GM19395 (cell line): ENCODE measurements around the gene CALB2.
"Not testable (repeated sequence)": the region's sequence is repeated elsewhere in the genome, so short reads cannot be mapped to it uniquely, and the experiment has no call there.

Experiments used
- ATAC-seq: cut with Tn5 transposase; IDR thresholded peaks from one replicate; pipeline ENCODE4 v1.9.1; 2021; ENCODE audit warnings: mild to moderate bottlenecking, moderate library complexity; ENCODE audit not compliant: unreplicated experiment

Gene CALB2

DNA sequence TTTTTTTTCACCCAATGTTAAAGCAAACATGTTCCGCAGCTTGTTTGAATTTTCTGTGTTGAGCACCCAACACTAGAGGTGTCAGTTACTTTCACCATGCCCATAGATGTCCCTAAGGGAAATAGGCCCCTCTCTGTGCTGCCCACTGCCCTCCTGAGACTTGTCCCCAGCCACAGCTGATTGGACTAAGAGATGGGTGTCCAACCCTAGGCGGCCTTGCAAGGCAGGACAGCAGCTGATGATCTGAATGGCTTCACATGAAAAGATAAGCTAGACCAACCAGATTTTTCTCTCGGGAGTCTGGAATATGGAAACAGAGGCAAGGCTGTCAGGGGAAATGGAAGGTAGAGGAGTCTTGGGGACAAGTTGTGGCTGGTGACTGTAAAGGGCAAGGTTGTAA is 6.1 kb upstream of the CALB2 start:
- ATAC-seq: no peak

GRCh38 chr16:71352963-71353460 is 5.5 kb upstream of the CALB2 start:
- ATAC-seq: no peak

- ATAC-seq: no peak
Observed at GRCh38 chr16:71353736-71354135, 4.8 kb upstream of the CALB2 start.

GRCh38 chr16:71354156-71354555 is 4.4 kb upstream of the CALB2 start:
- no peak for ATAC-seq

DNA sequence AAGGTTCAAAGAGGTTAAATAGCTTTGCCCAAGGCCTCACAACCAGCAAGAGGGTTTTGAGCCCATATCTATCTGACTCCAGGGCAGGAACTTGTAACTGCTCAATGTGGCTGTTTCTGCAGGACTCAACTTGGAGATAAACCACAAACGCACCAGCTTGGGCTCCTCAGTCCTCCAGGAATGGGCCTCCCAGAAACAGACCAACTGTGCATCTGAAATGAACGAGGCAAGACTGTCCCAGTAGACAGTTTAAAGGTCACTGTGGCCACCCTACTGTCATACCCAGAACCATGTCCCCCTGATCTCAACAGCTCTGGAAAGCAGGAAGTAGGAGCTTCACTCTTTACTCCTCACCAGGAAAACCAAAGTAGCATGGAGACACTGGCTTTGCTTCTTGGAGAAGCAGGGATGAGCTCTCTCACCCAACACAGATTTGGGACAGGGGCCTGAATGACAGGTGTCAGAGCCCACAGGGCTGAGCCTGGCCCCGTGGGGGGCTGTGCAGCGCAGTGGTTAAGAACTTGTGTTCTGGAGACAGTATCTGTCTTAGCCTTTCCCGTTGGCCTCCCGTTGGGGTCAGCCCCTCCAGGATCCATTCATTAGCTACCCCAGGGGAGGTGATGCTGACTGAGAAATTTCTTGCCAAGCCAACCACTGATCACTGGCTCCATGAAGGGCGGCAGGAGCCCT is 2.3 kb upstream of the CALB2 start:
- no peak for ATAC-seq

DNA sequence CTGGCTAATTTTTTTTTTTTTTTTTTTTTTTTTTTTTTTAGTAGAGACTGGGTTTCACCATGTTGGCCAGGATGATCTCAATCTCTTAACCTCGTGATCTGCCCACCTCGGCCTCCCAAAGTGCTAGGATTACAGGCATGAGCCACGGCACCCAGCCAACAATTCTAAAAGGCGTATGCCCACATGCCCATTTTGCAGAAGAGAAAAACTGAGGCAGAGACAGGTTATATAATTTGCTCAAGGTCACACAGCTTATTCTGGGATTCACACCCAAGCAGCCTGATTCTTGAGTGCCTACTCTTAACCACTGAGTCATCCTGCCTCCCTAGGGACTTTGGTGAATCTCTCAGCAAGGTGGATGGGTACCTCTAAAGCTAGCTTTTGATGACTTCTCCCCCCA is 1.6 kb upstream of the CALB2 start:
- ATAC-seq: not testable (repeated sequence)

DNA sequence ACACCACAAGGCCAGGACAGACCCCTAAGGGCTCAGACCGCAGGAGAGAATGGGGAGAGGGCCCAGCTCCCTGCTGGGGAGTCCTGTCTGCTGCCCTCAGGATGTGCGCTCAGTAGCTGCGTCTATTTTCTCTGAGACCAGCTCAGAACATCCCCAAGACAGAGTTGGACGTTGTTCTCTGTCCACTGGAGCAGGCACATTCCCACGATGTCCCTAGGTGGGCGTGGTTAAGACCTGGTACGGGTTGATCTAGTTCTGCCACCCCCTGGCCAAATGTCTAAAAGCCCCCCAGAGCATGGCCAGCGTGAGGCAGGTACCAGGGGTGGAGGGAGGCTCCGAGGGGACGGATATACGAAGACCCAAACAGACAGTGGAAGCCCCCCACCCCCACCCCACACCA is 842 bp upstream of the CALB2 start:
- ATAC-seq: no peak

DNA sequence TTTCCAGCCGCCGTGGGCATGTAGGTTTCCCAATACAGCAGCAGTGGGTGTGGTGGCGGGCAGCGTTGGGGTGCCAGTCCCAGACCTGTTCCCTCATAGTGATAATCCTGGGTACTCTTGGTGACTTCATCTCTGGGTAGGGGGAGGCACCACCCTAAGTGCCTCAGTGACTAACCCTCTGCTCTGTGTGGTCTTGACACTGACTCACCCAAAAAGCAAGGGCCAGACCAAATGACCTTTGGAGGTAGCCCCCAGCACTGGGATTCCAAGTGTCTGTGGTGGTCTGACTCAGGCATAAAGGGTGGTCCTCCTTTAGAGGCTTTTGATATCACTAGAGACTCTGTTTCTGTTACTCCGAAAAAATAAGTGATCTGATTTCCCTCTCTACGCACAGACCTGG is 908 bp downstream of the CALB2 start:
- ATAC-seq: no peak

DNA sequence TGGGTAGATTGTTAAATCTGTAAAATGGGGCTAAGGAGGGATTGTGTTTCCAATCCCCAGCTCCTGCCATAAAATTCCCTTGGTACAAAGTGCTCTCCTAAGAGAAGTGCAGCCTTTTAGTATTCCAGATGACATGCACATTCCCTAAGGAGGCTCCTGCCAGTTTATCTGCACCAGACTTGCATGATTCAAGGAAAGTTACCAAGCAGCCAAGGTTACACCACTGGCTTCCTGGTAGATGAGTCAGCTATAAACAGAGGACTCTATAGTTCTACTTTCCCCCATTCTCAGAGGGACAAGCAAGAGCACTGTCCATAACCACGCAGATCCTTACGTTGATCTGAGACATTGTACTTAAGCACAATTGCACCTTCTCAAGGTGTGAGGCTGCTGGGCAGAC is 1.9 kb downstream of the CALB2 start:
- ATAC-seq: no peak

DNA sequence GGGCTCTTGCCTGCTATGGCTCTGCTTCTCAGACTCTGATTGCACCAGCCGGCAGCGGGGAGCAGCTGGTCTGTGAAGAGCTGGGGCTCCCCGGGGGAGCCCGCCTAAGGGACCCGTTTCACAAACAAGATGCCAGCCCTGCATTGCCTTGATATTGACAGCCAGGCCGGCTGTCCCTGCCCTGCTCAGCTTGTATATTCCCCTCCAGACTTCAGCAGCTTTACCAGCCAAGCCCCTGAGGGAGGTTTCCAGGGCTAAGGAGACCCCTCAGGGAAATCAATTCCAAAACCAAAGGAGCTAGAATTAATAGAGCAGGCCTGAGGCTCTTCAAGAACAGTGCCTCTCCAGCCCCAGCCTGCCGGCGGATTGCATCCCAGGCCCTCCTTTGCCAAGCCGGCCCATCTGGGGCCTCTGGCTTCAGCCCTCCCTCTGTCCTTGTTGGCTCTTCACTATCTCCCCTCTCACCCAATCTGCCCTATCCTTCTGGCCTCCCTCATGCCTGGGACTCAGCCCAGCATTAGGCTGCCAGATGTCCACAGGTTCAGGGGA is 5.7 kb downstream of the CALB2 start:
- no peak for ATAC-seq

GRCh38 chr16:71365021-71365420 is 6.5 kb downstream of the CALB2 start:
- no peak for ATAC-seq

GRCh38 chr16:71367241-71367976 is 8.9 kb downstream of the CALB2 start:
- ATAC-seq: peak; percentile 62

- ATAC-seq: no peak
Observed at GRCh38 chr16:71368958-71369357, 10.4 kb downstream of the CALB2 start.

- ATAC-seq: no peak
Observed at GRCh38 chr16:71369494-71369893, 11.0 kb downstream of the CALB2 start.

DNA sequence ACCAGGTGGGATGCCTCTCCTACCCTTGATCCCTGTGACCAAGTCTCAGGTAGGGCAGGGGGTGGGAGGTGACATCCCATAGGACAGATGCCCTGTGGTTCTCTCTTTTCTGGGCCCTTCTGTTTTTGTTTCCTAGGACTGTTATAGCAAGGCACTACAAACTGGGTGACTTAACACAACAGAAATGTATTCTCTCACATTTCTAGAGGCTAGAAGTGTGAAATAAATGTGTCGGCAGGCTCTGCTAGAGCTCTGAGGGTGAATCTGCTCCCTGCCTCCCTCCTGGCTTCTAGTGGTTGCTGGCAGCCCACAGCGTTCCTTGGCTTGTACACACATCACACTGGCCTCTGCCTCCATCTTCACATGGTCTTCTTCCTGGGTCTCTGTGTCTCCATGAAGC is 12.7 kb downstream of the CALB2 start:
- no peak for ATAC-seq

DNA sequence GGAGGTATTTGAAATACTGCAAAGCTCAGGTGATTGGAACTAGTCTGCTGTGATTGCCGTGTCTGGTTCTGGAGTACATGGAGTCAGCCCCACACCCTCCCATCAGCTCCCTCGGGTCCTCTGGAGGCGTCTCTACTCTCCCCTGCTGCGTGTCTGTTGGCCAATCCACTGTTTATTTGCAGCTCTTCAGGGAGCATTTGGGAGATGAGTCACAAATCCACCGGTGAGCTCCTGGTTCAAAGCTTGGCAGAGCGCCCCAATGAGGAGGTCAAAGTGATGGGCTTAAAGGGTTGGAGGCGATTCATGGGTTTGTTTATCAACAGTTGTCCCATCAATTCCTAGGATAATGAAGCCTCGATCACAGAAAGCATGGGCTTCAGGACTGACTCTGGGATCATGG is 14.6 kb downstream of the CALB2 start:
- ATAC-seq: no peak

GRCh38 chr16:71376465-71377157 is 18.1 kb downstream of the CALB2 start:
- ATAC-seq: no peak

- no peak for ATAC-seq
Observed at GRCh38 chr16:71379711-71380110, 21.2 kb downstream of the CALB2 start.

DNA sequence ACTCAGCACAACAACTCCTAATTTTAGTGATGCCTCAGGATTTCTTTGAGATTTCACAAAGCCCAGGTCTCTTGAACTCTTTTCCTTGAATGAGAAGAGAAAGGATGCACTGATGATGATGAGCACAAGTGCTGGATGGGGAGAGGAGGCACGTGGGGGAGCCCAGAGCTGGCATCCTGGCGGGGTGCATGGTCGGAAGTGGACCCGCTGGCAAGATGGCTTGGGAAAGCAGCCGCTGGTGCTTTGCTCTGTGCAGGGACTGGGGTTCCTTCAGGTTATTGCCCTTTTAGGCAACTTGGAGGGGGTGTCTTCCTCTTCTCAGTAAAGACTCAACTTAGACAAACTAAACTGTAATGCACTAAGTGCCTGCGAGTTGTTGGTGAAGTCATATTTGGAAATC is 22.3 kb downstream of the CALB2 start:
- ATAC-seq: no peak

DNA sequence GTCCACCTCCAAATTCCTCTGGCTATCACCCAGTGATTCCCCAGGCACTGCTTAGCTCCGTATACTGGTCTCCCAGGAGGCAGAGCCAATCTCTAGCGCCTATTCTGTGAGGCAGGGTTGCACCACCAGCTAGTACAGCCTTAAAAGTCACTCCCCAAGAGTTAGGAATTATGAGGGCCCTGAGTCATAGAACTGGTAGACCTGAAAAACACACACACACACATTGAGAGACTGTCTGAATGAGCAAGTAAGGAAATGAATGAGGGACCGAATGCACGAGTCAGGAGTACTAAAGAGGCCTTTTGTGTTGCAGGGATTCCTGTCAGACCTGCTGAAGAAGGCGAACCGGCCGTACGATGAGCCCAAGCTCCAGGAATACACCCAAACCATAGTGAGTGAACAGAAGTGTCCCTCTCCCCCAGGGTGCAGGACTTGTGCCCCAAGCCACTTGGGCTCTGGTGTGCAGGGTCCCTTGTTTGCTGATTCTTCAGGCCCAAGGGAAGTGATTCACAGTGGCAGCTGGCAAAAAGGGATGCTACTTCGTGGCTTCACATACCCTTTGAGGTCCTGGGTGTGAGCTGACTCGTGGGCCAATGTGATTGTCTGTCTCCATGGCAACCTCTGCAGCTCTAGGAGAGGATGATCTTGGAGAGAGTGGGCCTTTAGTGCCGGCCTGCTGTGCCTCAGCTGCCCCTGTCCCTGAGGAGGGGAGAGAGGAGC is 24.7 kb downstream of the CALB2 start:
- ATAC-seq: no peak
